Measurements from ENCODE around the gene BRWD1.

The BRWD1 gene

GRCh38 chr21:39148975-39149374, 164.5 kb downstream of the BRWD1 start:
- no peak overlapping the region for H3K4me3 ChIP-seq (replicated peaks in 1 of 2; ENCODE audit: low read depth in 2 of 2, low read length in 2 of 2)
- TF ChIP-seq CTCF (IDR thresholded peaks at IDR 0.05; ENCODE audit: low read depth, low read length) = no peak
- DNase-seq (ENCODE audit: low read depth in 2 of 2) = no peak

- TF ChIP-seq CTCF (IDR thresholded peaks at IDR 0.05; ENCODE audit: low read depth, low read length) = no peak
- DNase-seq (ENCODE audit: low read depth in 2 of 2) = no peak
- H3K4me3 ChIP-seq (replicated peaks in 1 of 2; ENCODE audit: low read depth in 2 of 2, low read length in 2 of 2) = no peak overlapping the region
Observed at GRCh38 chr21:39144191-39144590, 169.2 kb downstream of the BRWD1 start.

- TF ChIP-seq CTCF (IDR thresholded peaks at IDR 0.05; ENCODE audit: low read depth, low read length) = no peak
- no peak for DNase-seq (ENCODE audit: low read depth in 2 of 2)
- no peak overlapping the region for H3K4me3 ChIP-seq (replicated peaks in 1 of 2; ENCODE audit: low read depth in 2 of 2, low read length in 2 of 2)
Observed at GRCh38 chr21:39142972-39143371, 170.5 kb downstream of the BRWD1 start.

GRCh38 chr21:39141502-39141901, 171.9 kb downstream of the BRWD1 start:
- H3K4me3 ChIP-seq (replicated peaks in 1 of 2; ENCODE audit: low read depth in 2 of 2, low read length in 2 of 2) = no peak overlapping the region
- no peak for TF ChIP-seq CTCF (IDR thresholded peaks at IDR 0.05; ENCODE audit: low read depth, low read length)
- DNase-seq (ENCODE audit: low read depth in 2 of 2) = peak; percentile 24 to 83

GRCh38 chr21:39137248-39138178, 175.9 kb downstream of the BRWD1 start:
- H3K4me3 ChIP-seq (replicated peaks in 1 of 2; ENCODE audit: low read depth in 2 of 2, low read length in 2 of 2) = no peak overlapping the region
- TF ChIP-seq CTCF (IDR thresholded peaks at IDR 0.05; ENCODE audit: low read depth, low read length) = no peak
- DNase-seq (ENCODE audit: low read depth in 2 of 2) = peak in 1 of 2 donors; percentile 68

- DNase-seq (ENCODE audit: low read depth in 2 of 2) = peak in 1 of 2 donors; percentile 42
- H3K4me3 ChIP-seq (replicated peaks in 1 of 2; ENCODE audit: low read depth in 2 of 2, low read length in 2 of 2) = no peak overlapping the region
- no peak for TF ChIP-seq CTCF (IDR thresholded peaks at IDR 0.05; ENCODE audit: low read depth, low read length)
Observed at GRCh38 chr21:39136711-39137110, 176.7 kb downstream of the BRWD1 start.
